NB4 (cell line): ENCODE results near the gene SGTA.

Experiments
- MYC ChIP-seq: IDR thresholded peaks from 2 replicates; pipeline ENCODE4 v1.6.1; 2011; ENCODE audit warnings: low read depth, low read length
- POLR2A ChIP-seq: IDR thresholded peaks from 2 replicates; pipeline ENCODE4 v1.6.1; 2011; ENCODE audit warnings: mild to moderate bottlenecking; ENCODE audit not compliant: insufficient read length; ENCODE audit errors: extremely low read depth
- TF ChIP-seq, protein P1 (sequence below): IDR thresholded peaks from one replicate; pipeline ENCODE4 v1.5.1; 2012; ENCODE audit warnings: low read depth, low read length

GRCh38 chr19:2779121-2779740 lies 3.8 kb downstream of the SGTA start:
- TF ChIP-seq, protein P1, sequence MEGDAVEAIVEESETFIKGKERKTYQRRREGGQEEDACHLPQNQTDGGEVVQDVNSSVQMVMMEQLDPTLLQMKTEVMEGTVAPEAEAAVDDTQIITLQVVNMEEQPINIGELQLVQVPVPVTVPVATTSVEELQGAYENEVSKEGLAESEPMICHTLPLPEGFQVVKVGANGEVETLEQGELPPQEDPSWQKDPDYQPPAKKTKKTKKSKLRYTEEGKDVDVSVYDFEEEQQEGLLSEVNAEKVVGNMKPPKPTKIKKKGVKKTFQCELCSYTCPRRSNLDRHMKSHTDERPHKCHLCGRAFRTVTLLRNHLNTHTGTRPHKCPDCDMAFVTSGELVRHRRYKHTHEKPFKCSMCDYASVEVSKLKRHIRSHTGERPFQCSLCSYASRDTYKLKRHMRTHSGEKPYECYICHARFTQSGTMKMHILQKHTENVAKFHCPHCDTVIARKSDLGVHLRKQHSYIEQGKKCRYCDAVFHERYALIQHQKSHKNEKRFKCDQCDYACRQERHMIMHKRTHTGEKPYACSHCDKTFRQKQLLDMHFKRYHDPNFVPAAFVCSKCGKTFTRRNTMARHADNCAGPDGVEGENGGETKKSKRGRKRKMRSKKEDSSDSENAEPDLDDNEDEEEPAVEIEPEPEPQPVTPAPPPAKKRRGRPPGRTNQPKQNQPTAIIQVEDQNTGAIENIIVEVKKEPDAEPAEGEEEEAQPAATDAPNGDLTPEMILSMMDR, result no peak
- no peak for TF ChIP-seq MYC
- no peak for TF ChIP-seq POLR2A
